Measurements from ENCODE around the gene WNT1.

WNT1 gene

GRCh38 chr12:48946205-48946604, 31.9 kb upstream of the WNT1 start:
- no peaks in the 10 kb centered on the region for H3K4me1 ChIP-seq (ENCODE audit: control insufficient read depth, insufficient read depth, low read length, poor library complexity, severe bottlenecking)
- H3K36me3 ChIP-seq (ENCODE audit: control insufficient read depth, insufficient read depth, low read length) = peaks cover 47% of the 10 kb centered on the region
- no peak overlapping the region for H3K27ac ChIP-seq (ENCODE audit: low read depth, low read length, severe bottlenecking)
- H3K9me3 ChIP-seq (ENCODE audit: control insufficient read depth, low read length) = no peaks in the 10 kb centered on the region
- no peak overlapping the region for H3K4me3 ChIP-seq (ENCODE audit: extremely low read depth, insufficient read depth, low read length, poor library complexity, severe bottlenecking)

- no peak overlapping the region for H3K27ac ChIP-seq (ENCODE audit: low read depth, low read length, severe bottlenecking)
- 93 to 95% methylated on average over 4 to 5 of the region's 6 CpGs for WGBS, 2 experiments (ENCODE audit: insufficient coverage in 2 of 2)
- peaks cover 45% of the 10 kb centered on the region for H3K36me3 ChIP-seq (ENCODE audit: control insufficient read depth, insufficient read depth, low read length)
- H3K4me1 ChIP-seq (ENCODE audit: control insufficient read depth, insufficient read depth, low read length, poor library complexity, severe bottlenecking) = no peaks in the 10 kb centered on the region
- no peak overlapping the region for H3K4me3 ChIP-seq (ENCODE audit: extremely low read depth, insufficient read depth, low read length, poor library complexity, severe bottlenecking)
- H3K9me3 ChIP-seq (ENCODE audit: control insufficient read depth, low read length) = no peaks in the 10 kb centered on the region
These were observed 31.2 kb upstream of the WNT1 start for GRCh38 chr12:48946943-48947342.

DNA sequence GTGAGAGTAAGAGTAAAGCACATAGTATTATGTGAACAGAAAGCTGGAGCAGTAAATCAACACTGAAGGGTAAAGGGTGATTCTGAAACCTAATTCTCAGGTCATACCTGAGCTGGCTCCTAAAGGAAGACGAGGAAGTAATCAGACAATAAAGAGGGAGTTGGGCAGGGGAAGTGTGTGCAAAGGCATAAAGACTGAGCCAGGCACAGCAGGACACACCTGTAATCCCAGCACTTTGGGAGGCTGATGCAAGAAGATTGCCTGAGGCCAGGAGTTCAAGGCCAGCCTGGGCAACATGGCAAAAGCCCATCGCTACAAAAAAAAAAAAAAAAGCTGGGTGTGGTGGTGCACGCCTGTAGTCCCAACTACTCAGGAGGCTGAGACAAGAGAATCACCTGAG, 30.4 kb upstream of the WNT1 start:
- Histone ChIP-seq H3K36me3 (ENCODE audit: control insufficient read depth, insufficient read depth, low read length) (peaks cover 47% of the 10 kb centered on the region), H3K4me1 (ENCODE audit: control insufficient read depth, insufficient read depth, low read length, poor library complexity, severe bottlenecking) (peaks cover 4% of the 10 kb centered on the region), H3K27ac (ENCODE audit: low read depth, low read length, severe bottlenecking) (no peak overlapping the region), H3K9me3 (ENCODE audit: control insufficient read depth, low read length) (no peaks in the 10 kb centered on the region), H3K4me3 (ENCODE audit: extremely low read depth, insufficient read depth, low read length, poor library complexity, severe bottlenecking) (no peak overlapping the region)
- 86 to 100% methylated on average over 3 of the region's 3 CpGs for WGBS, 2 experiments (ENCODE audit: insufficient coverage in 2 of 2)

- peaks cover 69% of the 10 kb centered on the region for H3K36me3 ChIP-seq (ENCODE audit: control insufficient read depth, insufficient read depth, low read length)
- H3K9me3 ChIP-seq (ENCODE audit: control insufficient read depth, low read length) = no peaks in the 10 kb centered on the region
- H3K4me1 ChIP-seq (ENCODE audit: control insufficient read depth, insufficient read depth, low read length, poor library complexity, severe bottlenecking) = peaks cover 22% of the 10 kb centered on the region
- H3K27ac ChIP-seq (ENCODE audit: low read depth, low read length, severe bottlenecking) = no peak overlapping the region
- H3K4me3 ChIP-seq (ENCODE audit: extremely low read depth, insufficient read depth, low read length, poor library complexity, severe bottlenecking) = no peak overlapping the region
- WGBS, 2 experiments (ENCODE audit: insufficient coverage in 2 of 2) = 98 to 100% methylated on average over 3 of the region's 4 CpGs
These were observed 25.4 kb upstream of the WNT1 start for GRCh38 chr12:48952691-48953090.

DNA sequence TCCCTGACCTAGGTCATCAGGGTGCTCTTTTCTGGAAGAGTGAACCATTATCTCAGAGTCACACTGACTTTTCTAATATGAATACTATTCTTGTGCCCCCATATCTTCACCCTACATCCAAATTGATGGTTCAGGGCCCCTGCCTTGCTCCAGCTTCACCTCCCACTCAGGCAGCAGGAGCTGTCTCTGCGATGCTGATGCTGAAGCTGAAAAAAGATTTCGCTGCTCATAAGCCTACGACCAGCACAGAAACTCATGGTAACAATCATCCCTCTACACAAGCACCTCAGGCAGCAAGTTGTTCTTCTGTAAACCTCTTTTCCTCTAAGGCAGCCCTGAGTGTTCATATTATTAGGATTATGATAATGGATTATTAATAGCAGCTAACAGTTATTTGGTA, 24.1 kb upstream of the WNT1 start:
- Histone ChIP-seq H3K36me3 (ENCODE audit: control insufficient read depth, insufficient read depth, low read length) (peaks cover 63% of the 10 kb centered on the region), H3K9me3 (ENCODE audit: control insufficient read depth, low read length) (no peaks in the 10 kb centered on the region), H3K4me1 (ENCODE audit: control insufficient read depth, insufficient read depth, low read length, poor library complexity, severe bottlenecking) (peaks cover 22% of the 10 kb centered on the region), H3K4me3 (ENCODE audit: extremely low read depth, insufficient read depth, low read length, poor library complexity, severe bottlenecking) (no peak overlapping the region), H3K27ac (ENCODE audit: low read depth, low read length, severe bottlenecking) (no peak overlapping the region)
- 100% methylated on average over 2 of the region's 3 CpGs; no CpG with 5 or more reads in 1 of the 2 experiments for WGBS, 2 experiments (ENCODE audit: insufficient coverage in 2 of 2)

DNA sequence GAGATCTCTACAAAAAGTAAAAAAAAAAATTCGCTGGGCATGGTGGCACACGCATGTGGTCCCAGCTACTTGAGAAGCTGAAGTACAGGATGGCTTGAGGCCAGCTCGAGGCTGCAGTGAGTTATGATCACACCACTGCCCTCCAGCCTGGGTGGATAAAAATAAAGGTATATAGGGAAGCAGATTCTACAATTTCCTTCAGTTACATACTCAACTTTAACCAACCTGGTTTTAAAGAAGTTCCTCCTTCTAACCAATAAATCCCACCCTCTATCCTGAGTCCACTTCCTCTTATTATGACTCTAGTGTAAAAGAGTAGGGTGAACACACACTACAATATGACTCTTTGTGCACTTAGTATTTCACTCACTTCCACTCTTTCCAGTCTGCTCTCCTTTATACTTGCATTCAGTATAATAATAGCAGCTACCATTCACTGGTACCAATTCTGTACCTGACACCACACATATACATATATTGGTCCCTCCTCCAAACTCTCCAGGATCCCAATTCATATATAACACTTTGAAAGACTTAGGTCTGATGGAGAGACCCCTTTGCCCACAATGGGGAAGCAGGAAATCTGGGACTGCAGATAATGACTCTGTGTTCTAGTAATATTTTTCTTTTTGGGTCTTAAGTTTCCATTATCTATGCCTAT, 23.2 kb upstream of the WNT1 start:
- WGBS, 2 experiments (ENCODE audit: insufficient coverage in 2 of 2) = 100% methylated on average over 1 to 2 of the region's 3 CpGs
- no peak overlapping the region for H3K27ac ChIP-seq (ENCODE audit: low read depth, low read length, severe bottlenecking)
- peak overlapping the region; percentile 98 for H3K4me3 ChIP-seq (ENCODE audit: extremely low read depth, insufficient read depth, low read length, poor library complexity, severe bottlenecking)

GRCh38 chr12:48956279-48957140, 21.6 kb upstream of the WNT1 start:
- Histone ChIP-seq H3K4me3 (ENCODE audit: extremely low read depth, insufficient read depth, low read length, poor library complexity, severe bottlenecking) (peak overlapping the region; percentile 98), H3K27ac (ENCODE audit: low read depth, low read length, severe bottlenecking) (peak overlapping the region; percentile 68), H3K4me1 (ENCODE audit: control insufficient read depth, insufficient read depth, low read length, poor library complexity, severe bottlenecking) (peaks cover 27% of the 10 kb centered on the region), H3K36me3 (ENCODE audit: control insufficient read depth, insufficient read depth, low read length) (peaks cover 42% of the 10 kb centered on the region), H3K9me3 (ENCODE audit: control insufficient read depth, low read length) (no peaks in the 10 kb centered on the region)
- WGBS, 2 experiments (ENCODE audit: insufficient coverage in 2 of 2) = 0% methylated on average over 8 to 19 of the region's 29 CpGs

More for the DNA sequence above, 23.2 kb upstream of the WNT1 start:
- Histone ChIP-seq H3K9me3 (ENCODE audit: control insufficient read depth, low read length) (no peaks in the 10 kb centered on the region), H3K36me3 (ENCODE audit: control insufficient read depth, insufficient read depth, low read length) (peaks cover 56% of the 10 kb centered on the region), H3K4me1 (ENCODE audit: control insufficient read depth, insufficient read depth, low read length, poor library complexity, severe bottlenecking) (peaks cover 22% of the 10 kb centered on the region)

DNA sequence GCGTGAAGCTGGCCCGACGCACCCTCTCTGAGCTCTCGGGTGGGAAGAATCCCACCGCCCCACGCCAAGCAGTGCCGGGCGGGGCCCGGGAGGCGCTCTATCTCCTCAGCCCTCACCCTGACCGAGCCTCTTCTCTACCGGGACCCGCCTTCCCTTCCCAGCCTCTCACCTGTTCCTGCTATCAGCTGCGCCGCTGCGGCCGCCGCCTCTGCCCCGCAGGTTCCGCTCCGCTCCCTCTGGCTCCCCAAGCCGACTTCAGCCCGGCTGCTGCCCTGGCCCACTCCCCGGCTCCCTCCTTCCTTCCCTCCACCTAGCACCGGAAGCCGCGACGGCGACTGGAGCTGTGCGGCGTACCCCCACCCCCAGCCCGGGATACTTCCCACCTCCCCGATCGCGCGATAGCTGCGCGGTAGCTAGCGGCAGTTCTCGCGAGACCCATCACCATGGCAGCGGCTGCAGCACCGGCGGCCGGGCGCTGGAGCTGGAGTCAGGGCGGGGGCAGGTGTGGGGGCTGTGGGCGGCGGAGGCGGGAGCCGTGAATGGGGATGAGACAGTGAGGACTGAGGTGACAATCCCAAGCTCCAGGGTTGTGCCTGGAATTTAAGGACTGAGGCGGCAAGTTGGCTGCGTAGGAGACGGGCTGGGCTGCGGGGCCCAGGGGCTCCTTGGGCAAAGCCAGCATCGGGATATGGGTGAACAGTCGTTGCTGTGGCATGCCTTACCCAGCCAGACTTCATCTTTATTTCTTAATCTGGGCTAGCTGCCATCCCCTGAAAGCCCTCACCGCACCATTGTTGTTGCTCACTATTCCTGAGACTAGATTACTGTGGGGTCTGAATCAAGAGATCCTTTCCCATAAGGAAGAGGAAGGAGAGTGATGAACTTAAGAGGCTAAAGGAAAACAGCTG, 20.7 kb upstream of the WNT1 start, which contains the start of gene ARF3:
ARF3 (minus strand) TSS at position 347 of the 908 bp plus-strand sequence. CDS start 16,392 bp downstream, outside the sequence.
- peaks cover 31% of the 10 kb centered on the region for H3K4me1 ChIP-seq (ENCODE audit: control insufficient read depth, insufficient read depth, low read length, poor library complexity, severe bottlenecking)
- no peaks in the 10 kb centered on the region for H3K9me3 ChIP-seq (ENCODE audit: control insufficient read depth, low read length)
- WGBS, 2 experiments (ENCODE audit: insufficient coverage in 2 of 2) = 0 to 1% methylated on average over 20 to 48 of the region's 58 CpGs
- H3K4me3 ChIP-seq (ENCODE audit: extremely low read depth, insufficient read depth, low read length, poor library complexity, severe bottlenecking) = peak within 1 kb of the TSS; percentile 98
- H3K27ac ChIP-seq (ENCODE audit: low read depth, low read length, severe bottlenecking) = peak within 1 kb of the TSS; percentile 68
- peaks cover 35% of the 10 kb centered on the region for H3K36me3 ChIP-seq (ENCODE audit: control insufficient read depth, insufficient read depth, low read length)

GRCh38 chr12:48958049-48958388, 20.1 kb upstream of the WNT1 start:
- 43 to 66% methylated on average over 1 to 2 of the region's 3 CpGs for WGBS, 2 experiments (ENCODE audit: insufficient coverage in 2 of 2)
- H3K27ac ChIP-seq (ENCODE audit: low read depth, low read length, severe bottlenecking) = no peak overlapping the region
- H3K9me3 ChIP-seq (ENCODE audit: control insufficient read depth, low read length) = no peaks in the 10 kb centered on the region
- peak overlapping the region; percentile 98 for H3K4me3 ChIP-seq (ENCODE audit: extremely low read depth, insufficient read depth, low read length, poor library complexity, severe bottlenecking)
- peaks cover 29% of the 10 kb centered on the region for H3K36me3 ChIP-seq (ENCODE audit: control insufficient read depth, insufficient read depth, low read length)
- H3K4me1 ChIP-seq (ENCODE audit: control insufficient read depth, insufficient read depth, low read length, poor library complexity, severe bottlenecking) = peaks cover 26% of the 10 kb centered on the region

DNA sequence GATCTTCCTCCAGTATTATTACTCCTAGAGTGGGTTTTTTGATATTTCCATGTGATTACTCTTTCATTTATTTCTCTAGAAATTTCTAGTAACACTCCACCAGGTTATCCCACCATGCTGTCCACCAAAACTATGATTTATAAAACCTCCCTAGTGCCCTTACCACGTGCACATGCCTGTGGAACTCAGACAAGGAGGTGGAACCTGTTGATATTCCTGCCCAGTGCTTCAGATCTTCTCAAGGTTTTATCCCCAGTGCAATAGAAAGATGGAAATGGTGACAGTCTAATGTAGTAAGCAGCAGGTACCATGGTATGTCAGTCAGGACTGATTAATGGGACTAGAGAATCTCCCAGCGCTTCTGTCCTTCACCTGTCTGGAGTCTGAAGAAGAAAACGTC, 17.3 kb upstream of the WNT1 start:
- no peak overlapping the region for H3K27ac ChIP-seq (ENCODE audit: low read depth, low read length, severe bottlenecking)
- peaks cover 11% of the 10 kb centered on the region for H3K4me1 ChIP-seq (ENCODE audit: control insufficient read depth, insufficient read depth, low read length, poor library complexity, severe bottlenecking)
- 93 to 100% methylated on average over 2 of the region's 3 CpGs for WGBS, 2 experiments (ENCODE audit: insufficient coverage in 2 of 2)
- H3K4me3 ChIP-seq (ENCODE audit: extremely low read depth, insufficient read depth, low read length, poor library complexity, severe bottlenecking) = no peak overlapping the region
- H3K36me3 ChIP-seq (ENCODE audit: control insufficient read depth, insufficient read depth, low read length) = peaks cover 3% of the 10 kb centered on the region
- no peaks in the 10 kb centered on the region for H3K9me3 ChIP-seq (ENCODE audit: control insufficient read depth, low read length)

Data from mesodermal cell (in vitro differentiated cells).